ENCODE measurements around the gene ATP10B. TPM values are rescaled to one million over a fixed set of nuclear protein-coding genes. Genes with fewer than 3 reads are reported as not detected.

Gene ATP10B
- total and polyA plus RNA-seq, 2 of the 13 experiments (the other 11 are each of a cell fraction or from before 2014, with no cell fraction given) = not detected

DNA sequence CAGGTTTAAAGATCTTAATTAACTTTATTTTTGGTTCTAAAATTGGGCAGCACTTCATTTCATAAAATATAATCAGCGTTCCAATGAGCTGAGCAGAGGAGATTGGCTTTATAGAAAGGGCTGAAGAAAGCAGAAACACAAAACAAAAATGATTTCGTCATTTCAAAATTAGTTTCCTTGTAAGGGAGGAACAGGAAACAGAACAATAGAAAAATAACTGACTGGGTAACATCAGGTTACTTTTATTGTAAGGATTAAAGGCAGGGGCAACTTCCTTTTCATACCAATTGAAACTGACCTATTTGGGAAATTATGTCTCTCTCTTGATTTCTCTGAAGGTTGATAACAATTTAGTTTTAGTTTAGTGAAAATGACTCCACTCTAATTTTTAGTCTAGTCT, 157.1 kb downstream of the ATP10B start:
- 3% methylated on average over 2 of the region's 2 CpGs for WGBS (ENCODE audit: low lambda C conversion rate)
- TF ChIP-seq ASH2L (IDR thresholded peaks at IDR 0.05; ENCODE audit: insufficient read length, low read depth, low read length) (no peak), ZNF781 (CRISPR knock-in tag; IDR thresholded peaks at IDR 0.05; ENCODE audit: borderline replicate concordance, not compliant biosample characterization) (no peak), ZNF331 (CRISPR knock-in tag; IDR thresholded peaks at IDR 0.05) (no peak), ZNF629 (CRISPR knock-in tag; conservative IDR thresholded peaks at IDR 0.05) (no peak), CC2D1A (CRISPR knock-in tag; IDR thresholded peaks at IDR 0.05) (no peak), NRL (CRISPR knock-in tag; IDR thresholded peaks at IDR 0.05; ENCODE audit: borderline replicate concordance) (no peak), ZNF501 (CRISPR knock-in tag; IDR thresholded peaks at IDR 0.05) (no peak), POLR2AphosphoS2 (IDR thresholded peaks at IDR 0.05; ENCODE audit: low read depth, low read length) (no peak)
- TF ChIP-seq, protein P1, sequence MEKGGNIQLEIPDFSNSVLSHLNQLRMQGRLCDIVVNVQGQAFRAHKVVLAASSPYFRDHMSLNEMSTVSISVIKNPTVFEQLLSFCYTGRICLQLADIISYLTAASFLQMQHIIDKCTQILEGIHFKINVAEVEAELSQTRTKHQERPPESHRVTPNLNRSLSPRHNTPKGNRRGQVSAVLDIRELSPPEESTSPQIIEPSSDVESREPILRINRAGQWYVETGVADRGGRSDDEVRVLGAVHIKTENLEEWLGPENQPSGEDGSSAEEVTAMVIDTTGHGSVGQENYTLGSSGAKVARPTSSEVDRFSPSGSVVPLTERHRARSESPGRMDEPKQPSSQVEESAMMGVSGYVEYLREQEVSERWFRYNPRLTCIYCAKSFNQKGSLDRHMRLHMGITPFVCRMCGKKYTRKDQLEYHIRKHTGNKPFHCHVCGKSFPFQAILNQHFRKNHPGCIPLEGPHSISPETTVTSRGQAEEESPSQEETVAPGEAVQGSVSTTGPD (CRISPR knock-in tag; IDR thresholded peaks at IDR 0.05) = no peak
- TF ChIP-seq, protein P2, sequence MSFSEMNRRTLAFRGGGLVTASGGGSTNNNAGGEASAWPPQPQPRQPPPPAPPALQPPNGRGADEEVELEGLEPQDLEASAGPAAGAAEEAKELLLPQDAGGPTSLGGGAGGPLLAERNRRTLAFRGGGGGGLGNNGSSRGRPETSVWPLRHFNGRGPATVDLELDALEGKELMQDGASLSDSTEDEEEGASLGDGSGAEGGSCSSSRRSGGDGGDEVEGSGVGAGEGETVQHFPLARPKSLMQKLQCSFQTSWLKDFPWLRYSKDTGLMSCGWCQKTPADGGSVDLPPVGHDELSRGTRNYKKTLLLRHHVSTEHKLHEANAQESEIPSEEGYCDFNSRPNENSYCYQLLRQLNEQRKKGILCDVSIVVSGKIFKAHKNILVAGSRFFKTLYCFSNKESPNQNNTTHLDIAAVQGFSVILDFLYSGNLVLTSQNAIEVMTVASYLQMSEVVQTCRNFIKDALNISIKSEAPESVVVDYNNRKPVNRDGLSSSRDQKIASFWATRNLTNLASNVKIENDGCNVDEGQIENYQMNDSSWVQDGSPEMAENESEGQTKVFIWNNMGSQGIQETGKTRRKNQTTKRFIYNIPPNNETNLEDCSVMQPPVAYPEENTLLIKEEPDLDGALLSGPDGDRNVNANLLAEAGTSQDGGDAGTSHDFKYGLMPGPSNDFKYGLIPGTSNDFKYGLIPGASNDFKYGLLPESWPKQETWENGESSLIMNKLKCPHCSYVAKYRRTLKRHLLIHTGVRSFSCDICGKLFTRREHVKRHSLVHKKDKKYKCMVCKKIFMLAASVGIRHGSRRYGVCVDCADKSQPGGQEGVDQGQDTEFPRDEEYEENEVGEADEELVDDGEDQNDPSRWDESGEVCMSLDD (CRISPR knock-in tag; IDR thresholded peaks at IDR 0.05; ENCODE audit: borderline replicate concordance) = no peak
- TF ChIP-seq, protein P3, sequence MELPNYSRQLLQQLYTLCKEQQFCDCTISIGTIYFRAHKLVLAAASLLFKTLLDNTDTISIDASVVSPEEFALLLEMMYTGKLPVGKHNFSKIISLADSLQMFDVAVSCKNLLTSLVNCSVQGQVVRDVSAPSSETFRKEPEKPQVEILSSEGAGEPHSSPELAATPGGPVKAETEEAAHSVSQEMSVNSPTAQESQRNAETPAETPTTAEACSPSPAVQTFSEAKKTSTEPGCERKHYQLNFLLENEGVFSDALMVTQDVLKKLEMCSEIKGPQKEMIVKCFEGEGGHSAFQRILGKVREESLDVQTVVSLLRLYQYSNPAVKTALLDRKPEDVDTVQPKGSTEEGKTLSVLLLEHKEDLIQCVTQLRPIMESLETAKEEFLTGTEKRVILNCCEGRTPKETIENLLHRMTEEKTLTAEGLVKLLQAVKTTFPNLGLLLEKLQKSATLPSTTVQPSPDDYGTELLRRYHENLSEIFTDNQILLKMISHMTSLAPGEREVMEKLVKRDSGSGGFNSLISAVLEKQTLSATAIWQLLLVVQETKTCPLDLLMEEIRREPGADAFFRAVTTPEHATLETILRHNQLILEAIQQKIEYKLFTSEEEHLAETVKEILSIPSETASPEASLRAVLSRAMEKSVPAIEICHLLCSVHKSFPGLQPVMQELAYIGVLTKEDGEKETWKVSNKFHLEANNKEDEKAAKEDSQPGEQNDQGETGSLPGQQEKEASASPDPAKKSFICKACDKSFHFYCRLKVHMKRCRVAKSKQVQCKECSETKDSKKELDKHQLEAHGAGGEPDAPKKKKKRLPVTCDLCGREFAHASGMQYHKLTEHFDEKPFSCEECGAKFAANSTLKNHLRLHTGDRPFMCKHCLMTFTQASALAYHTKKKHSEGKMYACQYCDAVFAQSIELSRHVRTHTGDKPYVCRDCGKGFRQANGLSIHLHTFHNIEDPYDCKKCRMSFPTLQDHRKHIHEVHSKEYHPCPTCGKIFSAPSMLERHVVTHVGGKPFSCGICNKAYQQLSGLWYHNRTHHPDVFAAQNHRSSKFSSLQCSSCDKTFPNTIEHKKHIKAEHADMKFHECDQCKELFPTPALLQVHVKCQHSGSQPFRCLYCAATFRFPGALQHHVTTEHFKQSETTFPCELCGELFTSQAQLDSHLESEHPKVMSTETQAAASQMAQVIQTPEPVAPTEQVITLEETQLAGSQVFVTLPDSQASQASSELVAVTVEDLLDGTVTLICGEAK (IDR thresholded peaks at IDR 0.05) = no peak
- TF ChIP-seq, protein P3 (CRISPR knock-in tag; IDR thresholded peaks at IDR 0.05) = no peak

More for the DNA sequence above, 157.1 kb downstream of the ATP10B start:
- no peak for ATAC-seq
- Histone ChIP-seq H2AFZ (ENCODE audit: low read length) (no peak overlapping the region), H3K36me3 (replicated peaks in 1 of 2; ENCODE audit: control insufficient read depth in 1 of 2, insufficient read depth in 2 of 2, low read length in 2 of 2) (no peaks in the 10 kb centered on the region), H3K27ac (ENCODE audit: extremely low read length, insufficient read depth, low read length) (no peak overlapping the region), H3K4me2 (ENCODE audit: low read depth, low read length) (no peak overlapping the region), H3K4me3 (replicated peaks in 1 of 3; ENCODE audit: insufficient read depth in 1 of 3, low read depth in 2 of 3, low read length in 3 of 3) (no peak overlapping the region), H3K4me1 (ENCODE audit: insufficient read depth, low read length) (no peaks in the 10 kb centered on the region), H3K79me2 (ENCODE audit: insufficient read depth, low read length) (no peaks in the 10 kb centered on the region), H3K9me3 (ENCODE audit: low read length) (no peaks in the 10 kb centered on the region), H3K27me3 (ENCODE audit: control insufficient read depth in 1 of 2, insufficient read depth in 2 of 2, low read length in 2 of 2) (no peaks in the 10 kb centered on the region), H4K20me1 (ENCODE audit: insufficient read depth, low read length) (no peaks in the 10 kb centered on the region), H3K9ac (ENCODE audit: insufficient read depth, low read depth, low read length) (no peak overlapping the region)
- in situ Hi-C loops (cut with HindIII; ENCODE audit: extremely low pct_ligation_motif_present, low pct_unique_long_range_greater_than_20kb) (no loop called here), intact Hi-C loops (cut with micrococcal nuclease; ENCODE audit: unreplicated experiment) (no loop called here)
- DNase-seq (ENCODE audit: low spot score) = no peak
- FAIRE-seq = no peak
- no TSS peak for BruUV-seq (replicated peaks)
- ChIA-PET CTCF (ENCODE audit: low intra/inter-chr PET ratio, low total read pairs) (no interaction called here), POLR2A (no interaction called here)
